ACHN (cell line): ENCODE measurements around the gene OSCAR.
A peak's percentile ranks its signal among the peaks of the same experiment; 100 is the strongest.

Experiments used
- DNase-seq: peaks from one replicate; pipeline ENCODE4 v3.0.0-alpha.2; 2015
- in situ Hi-C: cut with HindIII; loops from 2 replicates; pipeline ENCODE4 v1.10.0; 2017; ENCODE audit warnings: low sequenced_read_pairs, low pct_ligation_motif_present, low pct_unique_long_range_greater_than_20kb

OSCAR gene

GRCh38 chr19:54100561-54100960 lies at the start of gene OSCAR:
Gene OSCAR (minus strand): TSS chr19:54100803. CDS start chr19:54100792, 11 bp downstream.
- in situ Hi-C loops: no loop called here
- DNase-seq: no peak

DNA sequence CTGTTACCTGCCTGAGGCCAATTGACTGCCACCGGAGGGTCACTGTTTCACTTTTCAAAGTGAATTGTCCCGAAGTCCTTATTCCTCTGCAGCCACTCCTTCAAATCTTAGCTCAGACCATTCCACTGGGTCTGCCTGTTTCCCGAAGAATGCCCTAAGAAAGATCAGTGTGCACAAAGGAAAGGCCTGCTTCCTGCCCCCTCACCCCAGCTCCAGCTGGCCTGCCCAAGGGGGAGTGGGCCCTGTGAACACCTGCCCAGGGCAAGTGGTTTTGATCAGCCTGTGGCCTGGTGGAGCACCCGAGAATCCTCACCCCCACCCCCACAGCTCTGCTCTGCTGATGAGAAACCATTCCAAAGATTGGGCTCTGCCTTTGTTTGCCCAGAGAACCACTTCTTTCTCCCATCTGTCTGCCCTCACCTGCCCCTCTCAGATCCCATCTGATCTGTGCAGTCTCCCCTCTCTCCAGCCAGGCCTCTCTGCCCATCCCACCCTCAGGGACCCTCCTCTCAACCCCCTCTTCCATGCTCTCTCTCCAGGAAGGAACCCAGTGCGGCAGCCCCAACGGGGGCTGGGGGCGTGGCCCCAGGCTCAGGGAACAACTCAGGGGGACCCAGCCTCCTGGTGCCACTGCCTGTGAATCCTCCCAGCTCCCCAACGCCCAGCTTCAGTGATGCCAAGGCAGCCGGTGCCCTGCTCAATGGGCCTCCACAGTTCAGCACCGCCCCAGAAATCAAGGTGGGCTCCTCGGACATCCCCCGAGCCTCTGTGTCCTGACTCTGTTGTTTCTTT lies 48.6 kb upstream of the OSCAR start:
- in situ Hi-C loops: no loop called here

GRCh38 chr19:54148158-54148557 lies 47.6 kb upstream of the OSCAR start:
- no peak for DNase-seq

More for the DNA sequence above, 48.6 kb upstream of the OSCAR start:
- no peak for DNase-seq

DNA sequence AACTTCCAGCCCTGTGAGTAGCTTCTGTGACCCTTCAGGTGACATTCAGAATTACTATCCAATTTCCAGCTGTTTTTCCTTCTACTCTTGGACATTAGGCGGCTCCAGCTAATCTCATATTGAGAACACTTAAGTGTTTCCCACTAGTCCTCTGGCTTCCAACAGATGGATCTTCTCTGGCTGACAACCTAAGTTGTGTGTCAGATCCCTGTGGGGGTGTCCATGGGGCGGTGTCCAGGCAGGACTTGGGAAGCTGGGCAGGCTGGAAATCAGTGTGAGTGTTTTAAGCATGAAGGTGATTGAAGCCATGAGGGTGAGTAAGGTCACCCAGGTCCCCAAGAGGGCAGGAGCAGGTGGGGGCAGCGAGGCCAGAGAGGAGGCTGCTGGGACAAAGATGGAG lies 47.1 kb upstream of the OSCAR start:
- no peak for DNase-seq
- in situ Hi-C loops: no loop called here

More at GRCh38 chr19:54148158-54148557, 47.6 kb upstream of the OSCAR start:
- in situ Hi-C loops: no loop called here

DNA sequence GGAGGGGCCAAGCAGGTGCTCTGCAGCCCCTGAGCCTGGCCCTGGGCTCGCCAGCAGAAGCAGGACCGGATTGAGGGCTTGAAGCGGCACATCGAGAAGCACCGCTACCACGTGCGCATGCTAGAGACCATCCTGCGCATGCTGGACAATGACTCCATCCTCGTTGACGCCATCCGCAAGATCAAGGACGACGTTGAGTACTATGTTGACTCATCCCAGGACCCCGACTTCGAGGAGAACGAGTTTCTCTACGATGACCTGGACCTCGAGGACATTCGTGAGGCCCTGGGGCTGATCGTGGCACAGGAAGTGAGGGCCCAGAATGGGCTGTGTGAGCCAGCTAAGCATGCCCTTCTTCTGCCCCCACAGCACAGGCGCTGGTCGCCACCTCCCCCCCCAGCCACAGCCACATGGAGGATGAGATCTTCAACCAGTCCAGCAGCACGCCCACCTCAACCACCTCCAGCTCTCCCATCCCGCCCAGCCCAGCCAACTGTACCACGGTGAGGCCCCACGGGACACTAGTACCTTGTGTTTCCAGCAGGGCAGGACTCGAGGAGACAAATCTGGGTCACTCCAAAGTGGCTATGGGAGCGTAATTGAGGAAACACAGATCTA lies 45.0 kb upstream of the OSCAR start:
- in situ Hi-C loops: no loop called here
- no peak for DNase-seq

GRCh38 chr19:54142166-54142780 lies 41.7 kb upstream of the OSCAR start:
- DNase-seq: no peak
- in situ Hi-C loops: no loop called here

- in situ Hi-C loops: no loop called here
- no peak for DNase-seq
Measured at GRCh38 chr19:54141356-54141755, 40.8 kb upstream of the OSCAR start.

DNA sequence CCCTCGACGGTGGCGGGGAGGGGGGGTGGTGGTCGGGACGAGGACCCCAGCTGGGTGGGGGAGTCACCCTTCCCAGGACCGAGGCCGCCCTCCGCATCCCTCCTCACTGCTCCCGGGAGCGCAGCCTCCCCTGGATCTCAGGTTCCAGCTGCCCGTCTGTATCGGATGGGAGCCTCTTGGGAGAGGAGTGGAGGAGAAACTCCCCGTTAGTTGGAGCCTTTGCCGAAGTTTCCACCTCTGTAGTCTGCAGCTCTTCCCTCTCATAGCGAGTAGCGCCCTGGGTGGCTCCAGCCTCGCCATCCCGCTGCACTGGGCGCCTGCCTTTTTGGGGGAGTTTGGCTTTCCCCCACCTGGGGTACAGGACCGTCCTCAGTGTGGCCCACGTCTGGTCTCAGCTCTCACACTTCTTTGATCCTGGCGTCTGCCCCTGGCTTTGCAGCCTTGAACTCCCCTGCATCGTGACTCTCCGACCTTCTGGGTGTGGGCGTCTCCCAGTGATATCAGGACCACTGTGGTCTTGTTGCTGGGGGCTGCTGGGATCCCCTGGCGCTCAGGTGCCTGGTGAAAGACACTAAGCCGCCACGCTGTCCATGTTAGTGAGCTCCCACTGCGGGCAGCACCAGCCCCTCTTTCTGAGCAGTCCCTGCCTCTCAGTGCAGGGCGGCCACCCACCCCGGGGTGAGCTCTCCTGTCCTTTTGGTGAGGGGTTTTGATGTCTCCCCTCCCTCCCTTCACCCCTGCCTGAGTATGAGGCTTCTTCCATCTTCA lies 38.1 kb upstream of the OSCAR start:
- no peak for DNase-seq
- in situ Hi-C loops: no loop called here

GRCh38 chr19:54137699-54138488 lies 37.3 kb upstream of the OSCAR start, which contains the start of gene CNOT3:
Gene CNOT3 (plus strand): TSS chr19:54137762. CDS start chr19:54142979, 5,217 bp downstream.
- in situ Hi-C loops: no loop called here

GRCh38 chr19:54136864-54137698 lies 36.5 kb upstream of the OSCAR start:
- peak; percentile 98 for DNase-seq

More at GRCh38 chr19:54137699-54138488, 37.3 kb upstream of the OSCAR start, which contains the start of gene CNOT3:
- DNase-seq: peak; percentile 19

GRCh38 chr19:54136086-54136863 lies 35.7 kb upstream of the OSCAR start:
- in situ Hi-C loops: no loop called here
- DNase-seq: no peak

More at GRCh38 chr19:54136864-54137698, 36.5 kb upstream of the OSCAR start:
- in situ Hi-C loops: no loop called here

GRCh38 chr19:54133957-54134590 lies 33.5 kb upstream of the OSCAR start:
- no peak for DNase-seq
- in situ Hi-C loops: no loop called here

DNA sequence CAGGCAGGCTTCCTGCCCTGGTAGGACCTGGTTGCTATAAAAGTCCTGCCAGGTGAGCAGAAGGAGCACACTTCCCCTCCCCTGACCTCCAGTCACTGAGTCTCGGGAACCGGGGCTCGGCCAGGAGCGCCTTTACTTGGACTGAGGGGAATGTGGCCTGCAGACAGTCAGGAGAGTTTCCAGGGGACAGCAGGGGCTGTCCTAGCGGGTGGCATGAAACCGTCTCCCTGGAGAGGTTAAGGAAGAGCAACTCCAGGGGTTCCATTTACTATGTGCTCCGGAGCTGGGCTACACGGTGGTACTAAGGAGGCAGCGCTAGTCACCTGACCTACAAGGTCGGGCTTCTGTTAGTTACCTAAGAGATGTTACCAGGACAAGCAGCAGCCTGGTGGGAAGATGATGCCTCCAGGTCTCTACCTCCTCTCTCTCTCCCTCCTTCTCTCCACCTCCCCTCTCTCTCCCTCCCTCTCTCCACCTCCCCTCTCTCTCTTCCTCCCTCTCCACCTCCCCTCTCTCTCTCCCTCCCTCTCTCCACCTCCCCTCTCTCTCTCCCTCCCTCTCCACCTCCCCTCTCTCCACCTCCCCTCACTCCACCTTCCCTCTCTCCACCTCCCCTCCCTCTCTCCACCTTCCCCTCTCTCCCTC lies 32.8 kb upstream of the OSCAR start:
- in situ Hi-C loops: no loop called here
- peak; percentile 62 for DNase-seq

DNA sequence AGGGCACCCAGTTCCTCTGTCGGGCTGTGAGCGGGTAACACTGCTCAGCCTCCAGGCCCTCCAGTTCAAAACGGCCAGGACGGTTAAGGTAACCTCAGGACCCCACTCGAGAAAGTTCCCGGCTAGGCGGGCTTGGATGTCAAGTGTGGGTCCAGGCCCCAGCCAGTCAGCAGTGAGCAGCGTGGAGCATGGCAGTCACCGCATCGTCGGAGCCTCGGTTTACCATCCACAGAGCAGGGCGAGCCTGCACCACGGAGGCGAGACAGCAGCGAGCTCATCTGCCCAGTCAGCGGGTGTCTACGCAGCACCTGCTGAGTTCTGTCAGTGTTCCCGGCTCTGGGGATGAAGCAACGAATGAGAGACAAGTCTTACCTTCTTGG lies 29.0 kb upstream of the OSCAR start:
- in situ Hi-C loops: no loop called here
- DNase-seq: no peak

- in situ Hi-C loops: no loop called here
- DNase-seq: no peak
Measured at GRCh38 chr19:54128796-54129616, 28.4 kb upstream of the OSCAR start.
